GM23338 (cell line): ENCODE measurements around the gene PRRT1. TPM values are rescaled to one million over a fixed set of nuclear protein-coding genes. Genes with fewer than 3 reads are reported as not detected.

Source experiments
- CTCF ChIP-seq, 2 experiments: fragments of 200-600 bp in 1 of 2; sonication (generic) in 1 of 2; conservative IDR thresholded peaks; 2 replicates each; pipeline versions ENCODE4 v1.5.1 to v1.6.1; 2016 to 2017; ENCODE audit warnings: antibody characterized with exemption in 2 of 2, low read depth in 2 of 2, mild to moderate bottlenecking in 2 of 2, moderate library complexity in 1 of 2
- ZNF462 ChIP-seq: fragments of 250-450 bp; sonication (Bioruptor Pico); IDR thresholded peaks from 2 replicates; pipeline ENCODE4 v1.5.0; 2020; ENCODE audit warnings: mild to moderate bottlenecking, moderate library complexity
- polyA plus RNA-seq: library from polyadenylated mRNA; unstranded; fragments of >200 nt; fragmentation: Nextera tagmentation; extraction: Ambion mirVana; gene quantifications from 2 replicates; pipeline ENCODE4 v1.2.1, GENCODE V29; 2016
- total RNA-seq: library from RNA; depleted of rRNA; stranded (reverse); fragments of >200 nt; shearing (Covaris generic); gene quantifications from 2 replicates; pipeline ENCODE4 v1.2.3, GENCODE V29; 2014
- TF ChIP-seq, protein P1 (sequence below): IDR thresholded peaks from 2 replicates; pipeline ENCODE4 v1.6.1; 2016; ENCODE audit warnings: antibody characterized with exemption
- TF ChIP-seq, protein P2 (sequence below): IDR thresholded peaks from one replicate; pipeline ENCODE4 v1.6.1; 2018; ENCODE audit warnings: antibody characterized with exemption; ENCODE audit not compliant: unreplicated experiment

PRRT1 gene
- total and polyA plus RNA-seq, 2 experiments from 2014 or later: 2.7 TPM; not detected in 1

DNA sequence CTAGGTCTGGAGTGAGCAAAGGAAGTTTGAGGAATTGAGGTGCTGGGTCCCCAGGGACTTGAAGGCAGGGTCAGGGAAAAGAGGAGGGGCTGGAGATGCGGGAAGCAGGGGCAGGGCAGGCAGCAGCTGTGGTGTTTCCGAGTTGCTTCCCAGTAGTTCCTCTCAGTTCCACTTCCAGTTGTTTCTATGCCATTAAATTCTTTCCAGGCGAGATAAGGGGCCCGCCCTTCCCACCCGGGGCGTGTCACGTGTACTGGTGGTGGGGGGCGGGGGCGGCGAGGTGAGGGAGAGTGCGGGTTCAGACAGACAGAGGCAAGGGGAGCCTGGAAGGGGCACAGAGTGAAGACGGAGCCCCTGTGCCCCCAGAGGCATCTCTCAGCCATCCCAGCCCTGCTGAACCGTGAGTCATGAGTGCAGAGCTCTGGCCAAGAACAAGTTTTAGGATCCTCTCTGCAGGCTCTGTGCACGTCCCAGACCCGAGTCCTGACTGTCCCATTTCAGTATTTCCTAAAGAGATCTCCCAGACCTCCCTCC lies 43.6 kb downstream of the PRRT1 start (continued):
- no peak for TF ChIP-seq ZNF462 (CRISPR knock-in tag)
- TF ChIP-seq, protein P1, sequence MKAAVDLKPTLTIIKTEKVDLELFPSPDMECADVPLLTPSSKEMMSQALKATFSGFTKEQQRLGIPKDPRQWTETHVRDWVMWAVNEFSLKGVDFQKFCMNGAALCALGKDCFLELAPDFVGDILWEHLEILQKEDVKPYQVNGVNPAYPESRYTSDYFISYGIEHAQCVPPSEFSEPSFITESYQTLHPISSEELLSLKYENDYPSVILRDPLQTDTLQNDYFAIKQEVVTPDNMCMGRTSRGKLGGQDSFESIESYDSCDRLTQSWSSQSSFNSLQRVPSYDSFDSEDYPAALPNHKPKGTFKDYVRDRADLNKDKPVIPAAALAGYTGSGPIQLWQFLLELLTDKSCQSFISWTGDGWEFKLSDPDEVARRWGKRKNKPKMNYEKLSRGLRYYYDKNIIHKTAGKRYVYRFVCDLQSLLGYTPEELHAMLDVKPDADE: no peak
- TF ChIP-seq CTCF (conservative IDR thresholded peaks at IDR 0.05; ENCODE audit: low read depth in 2 of 2): no peak
- TF ChIP-seq, protein P2, sequence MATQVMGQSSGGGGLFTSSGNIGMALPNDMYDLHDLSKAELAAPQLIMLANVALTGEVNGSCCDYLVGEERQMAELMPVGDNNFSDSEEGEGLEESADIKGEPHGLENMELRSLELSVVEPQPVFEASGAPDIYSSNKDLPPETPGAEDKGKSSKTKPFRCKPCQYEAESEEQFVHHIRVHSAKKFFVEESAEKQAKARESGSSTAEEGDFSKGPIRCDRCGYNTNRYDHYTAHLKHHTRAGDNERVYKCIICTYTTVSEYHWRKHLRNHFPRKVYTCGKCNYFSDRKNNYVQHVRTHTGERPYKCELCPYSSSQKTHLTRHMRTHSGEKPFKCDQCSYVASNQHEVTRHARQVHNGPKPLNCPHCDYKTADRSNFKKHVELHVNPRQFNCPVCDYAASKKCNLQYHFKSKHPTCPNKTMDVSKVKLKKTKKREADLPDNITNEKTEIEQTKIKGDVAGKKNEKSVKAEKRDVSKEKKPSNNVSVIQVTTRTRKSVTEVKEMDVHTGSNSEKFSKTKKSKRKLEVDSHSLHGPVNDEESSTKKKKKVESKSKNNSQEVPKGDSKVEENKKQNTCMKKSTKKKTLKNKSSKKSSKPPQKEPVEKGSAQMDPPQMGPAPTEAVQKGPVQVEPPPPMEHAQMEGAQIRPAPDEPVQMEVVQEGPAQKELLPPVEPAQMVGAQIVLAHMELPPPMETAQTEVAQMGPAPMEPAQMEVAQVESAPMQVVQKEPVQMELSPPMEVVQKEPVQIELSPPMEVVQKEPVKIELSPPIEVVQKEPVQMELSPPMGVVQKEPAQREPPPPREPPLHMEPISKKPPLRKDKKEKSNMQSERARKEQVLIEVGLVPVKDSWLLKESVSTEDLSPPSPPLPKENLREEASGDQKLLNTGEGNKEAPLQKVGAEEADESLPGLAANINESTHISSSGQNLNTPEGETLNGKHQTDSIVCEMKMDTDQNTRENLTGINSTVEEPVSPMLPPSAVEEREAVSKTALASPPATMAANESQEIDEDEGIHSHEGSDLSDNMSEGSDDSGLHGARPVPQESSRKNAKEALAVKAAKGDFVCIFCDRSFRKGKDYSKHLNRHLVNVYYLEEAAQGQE: no peak
